ENCODE results near the gene GPX2.

The GPX2 gene

DNA sequence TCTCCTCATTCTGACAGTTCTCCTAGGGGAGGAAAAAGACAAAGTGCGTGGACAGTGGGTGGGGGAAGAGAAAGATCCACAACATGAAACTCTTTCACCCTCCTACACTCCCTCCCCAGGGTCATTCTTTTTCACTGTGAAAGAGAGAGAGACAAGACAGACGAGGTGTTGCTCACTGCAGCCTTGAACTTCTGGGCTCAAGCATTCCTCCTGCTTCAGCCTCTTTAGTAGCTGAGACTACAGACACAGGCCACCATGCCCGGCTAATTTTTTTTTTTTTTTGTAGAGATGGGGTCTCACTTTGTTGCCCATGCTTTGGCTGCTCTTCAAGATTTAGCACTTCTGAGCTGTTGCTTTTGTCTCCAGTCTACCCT lies 2.7 kb downstream of the GPX2 start:
- no peak for DNase-seq (ENCODE audit: low spot score)

DNA sequence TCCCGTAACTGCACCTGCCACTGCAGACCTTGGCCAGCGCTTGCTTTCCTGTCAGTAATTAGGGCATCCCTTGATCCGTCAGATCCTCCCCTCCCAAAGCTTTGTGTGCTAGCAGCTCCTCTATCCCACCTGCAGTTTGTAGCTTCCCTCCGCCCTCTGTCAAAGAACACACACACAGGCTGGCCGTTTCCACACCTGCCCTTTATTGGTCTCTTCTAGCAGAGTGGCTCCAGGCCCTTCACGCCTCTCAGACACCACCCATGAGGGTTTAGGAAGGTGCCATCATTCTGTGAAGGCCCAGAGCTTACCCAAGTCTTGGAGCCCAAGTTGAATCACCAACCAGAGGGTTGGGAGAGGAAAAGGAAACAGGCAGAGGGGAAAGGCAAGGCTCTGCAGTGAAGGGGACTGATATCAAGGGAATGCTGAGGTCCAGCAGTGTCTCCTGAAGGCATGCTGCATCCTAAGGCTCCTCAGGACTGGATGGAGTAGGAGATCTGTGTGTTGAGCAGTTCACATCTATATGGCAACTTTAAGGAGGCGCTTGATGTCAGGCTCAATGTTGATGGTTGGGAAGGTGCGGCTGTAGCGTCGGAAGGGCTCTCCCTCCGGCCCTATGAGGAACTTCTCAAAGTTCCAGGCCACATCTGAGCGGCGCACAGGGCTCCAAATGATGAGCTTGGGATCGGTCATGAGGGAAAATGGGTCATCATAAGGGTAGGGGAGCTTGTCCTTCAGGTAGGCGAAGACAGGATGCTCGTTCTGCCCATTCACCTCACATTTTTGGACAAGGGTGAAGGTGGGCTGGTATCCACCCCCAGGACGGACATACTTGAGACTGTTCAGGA lies 3.4 kb downstream of the GPX2 start:
- DNase-seq (ENCODE audit: low spot score): no peak

DNA sequence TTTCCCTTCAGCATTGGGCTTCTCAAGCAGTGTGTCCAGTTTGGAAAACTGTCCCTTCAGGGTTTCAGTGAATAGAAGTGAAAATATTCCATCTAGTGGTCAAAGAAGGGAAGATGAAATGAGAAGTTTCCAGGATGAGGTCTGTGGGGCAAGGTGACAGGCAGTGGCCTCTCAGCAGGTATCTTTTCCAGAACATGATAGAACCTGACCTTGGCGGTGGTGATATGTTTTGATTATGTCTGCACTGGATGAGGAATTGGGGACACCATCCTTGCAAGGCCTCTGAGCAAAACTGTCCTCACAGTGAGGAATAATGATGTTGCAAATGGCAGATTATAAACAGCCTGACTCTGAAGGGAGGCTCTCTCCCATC lies 4.7 kb downstream of the GPX2 start:
- peak; percentile 30 for DNase-seq (ENCODE audit: low spot score)

DNA sequence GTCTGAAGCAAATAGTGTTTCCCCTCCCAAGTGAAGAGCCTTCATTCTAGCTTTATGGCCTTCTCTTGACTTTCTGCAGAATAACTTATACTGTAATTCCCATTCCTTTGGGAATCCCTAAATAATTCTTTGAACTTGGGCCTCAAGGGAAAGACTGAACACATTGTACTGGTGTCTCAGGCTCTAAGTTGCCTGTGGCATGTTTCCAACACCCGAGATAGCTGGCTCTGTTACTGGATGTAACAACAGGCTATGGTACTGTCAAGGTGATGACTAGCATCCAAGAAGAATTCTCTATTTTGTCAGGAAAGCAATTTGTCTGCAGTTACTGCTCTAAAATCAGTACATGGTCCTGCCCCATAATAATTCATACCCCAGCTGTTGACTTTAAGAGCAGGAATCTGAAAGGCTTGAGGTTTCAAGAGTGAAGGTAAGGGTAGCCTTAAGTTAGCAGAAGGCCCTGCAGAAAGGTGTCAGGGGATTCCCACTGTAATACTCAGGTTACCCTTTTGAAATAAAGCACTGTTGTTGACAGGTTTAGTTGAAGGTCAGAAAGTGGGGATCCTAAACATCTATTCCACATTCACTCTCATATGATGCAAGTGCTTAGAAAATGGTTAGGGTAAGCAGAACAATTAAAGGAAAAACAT lies 5.2 kb downstream of the GPX2 start:
- DNase-seq (ENCODE audit: low spot score): no peak

GRCh38 chr14:64935508-64935907 lies 7.0 kb downstream of the GPX2 start:
- DNase-seq (ENCODE audit: low spot score): no peak

DNA sequence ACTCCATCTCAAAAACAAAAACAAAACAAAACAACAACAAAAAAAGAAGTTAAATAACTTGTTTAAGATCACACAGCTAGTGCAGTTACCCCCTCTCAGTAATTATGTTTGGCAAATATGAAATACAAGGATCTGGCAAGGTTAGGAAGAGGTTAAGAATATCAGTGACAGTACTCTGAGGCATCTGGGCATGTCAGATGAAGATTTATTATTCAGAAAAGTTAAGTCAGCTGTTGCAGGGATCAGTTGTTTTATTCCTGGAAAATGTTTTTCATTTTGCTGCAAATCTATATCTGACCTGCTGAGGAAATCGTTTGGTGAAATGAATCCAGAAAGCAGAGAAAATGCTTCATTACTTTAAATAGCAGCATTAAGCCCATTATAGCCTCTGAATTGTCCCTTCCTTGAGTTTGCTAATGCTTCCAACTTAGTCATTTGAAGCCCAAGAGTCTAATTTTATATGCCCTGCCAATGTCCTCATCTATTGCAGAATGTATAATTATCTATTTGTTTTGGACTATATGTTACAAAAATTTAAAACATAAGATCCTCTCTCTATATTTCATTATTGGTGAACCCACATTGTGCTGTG lies 8.1 kb downstream of the GPX2 start:
- no peak for DNase-seq (ENCODE audit: low spot score)

GRCh38 chr14:64932231-64932630 lies 10.3 kb downstream of the GPX2 start:
- no peak for DNase-seq (ENCODE audit: low spot score)

DNA sequence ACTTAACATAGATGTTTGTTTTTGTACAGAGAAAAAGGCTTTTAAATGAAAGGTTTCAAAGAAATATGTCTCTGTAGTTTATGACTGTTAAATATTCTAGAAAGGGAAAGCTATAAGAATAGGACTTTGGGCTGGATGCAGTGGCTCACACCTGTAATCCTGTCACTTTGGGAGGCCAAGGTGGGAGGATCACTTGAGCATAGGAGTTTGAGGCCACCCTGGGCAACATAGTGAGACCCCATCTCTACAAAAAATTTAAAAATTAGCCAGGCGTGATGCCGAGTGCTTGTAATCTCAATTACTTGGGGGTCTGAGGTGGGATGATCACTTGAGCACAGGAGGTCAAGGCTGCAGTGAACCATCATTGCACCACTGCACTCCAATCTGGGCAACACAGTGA lies 11.4 kb downstream of the GPX2 start:
- no peak for DNase-seq (ENCODE audit: low spot score)

- no peak for DNase-seq (ENCODE audit: low spot score)
These were observed 12.3 kb downstream of the GPX2 start for GRCh38 chr14:64930085-64930843.

GRCh38 chr14:64929014-64929359 lies 13.6 kb downstream of the GPX2 start:
- DNase-seq (ENCODE audit: low spot score): no peak

DNA sequence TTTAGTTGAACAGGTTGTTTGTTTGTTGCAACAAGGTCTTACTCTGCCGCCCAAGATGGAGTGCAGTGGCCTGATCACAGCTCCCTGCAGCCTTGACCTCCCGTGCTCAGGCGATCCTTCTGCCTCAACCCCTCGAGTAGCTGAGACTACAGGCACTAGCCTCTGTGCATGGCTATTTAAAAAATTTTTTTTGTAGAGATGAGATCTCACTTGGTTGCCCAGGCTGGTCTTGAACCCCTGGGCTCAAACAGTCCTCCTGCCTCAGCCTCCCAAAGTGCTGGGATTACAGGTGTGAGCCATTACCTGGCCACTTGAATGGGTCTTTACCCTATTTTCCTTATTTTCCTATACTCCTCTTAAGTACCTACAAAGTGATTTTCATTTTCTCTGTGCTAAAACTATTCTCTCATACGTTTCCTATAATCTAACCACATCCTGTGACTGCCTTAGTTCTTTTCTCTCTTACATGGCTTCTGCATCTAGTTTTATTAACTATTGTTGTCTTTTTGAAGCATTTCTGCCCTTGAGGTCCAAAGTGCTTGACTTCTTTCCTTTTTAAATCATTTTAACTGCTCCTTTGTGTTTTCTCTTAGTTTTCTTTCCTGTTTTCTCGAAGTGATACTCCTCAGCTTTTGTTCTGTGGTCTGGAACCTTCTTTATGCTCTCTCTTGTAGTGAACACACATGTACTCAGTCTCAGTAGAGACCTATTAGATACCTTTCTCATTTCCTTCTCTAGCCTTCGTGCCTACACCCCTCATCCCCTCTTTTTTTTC lies 14.1 kb downstream of the GPX2 start:
- no peak for DNase-seq (ENCODE audit: low spot score)

DNA sequence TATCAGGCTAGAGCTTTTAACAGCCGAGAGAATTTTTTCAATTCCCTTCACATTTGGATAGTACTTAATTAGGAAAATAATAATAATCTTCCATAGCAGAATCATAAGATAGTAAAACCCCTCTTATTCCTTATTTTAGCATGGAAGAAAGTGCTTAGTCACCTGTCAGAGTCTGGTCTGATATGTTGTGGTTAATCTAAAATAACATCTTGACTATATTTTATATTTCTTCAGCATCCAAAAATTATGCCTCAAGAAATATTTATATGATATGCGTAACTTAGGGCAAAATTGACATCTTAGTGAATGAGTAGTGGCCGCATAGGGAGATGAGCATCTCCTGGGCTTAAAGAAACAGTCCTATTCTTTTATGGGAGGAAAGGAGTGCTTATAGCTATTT lies 15.5 kb downstream of the GPX2 start:
- DNase-seq (ENCODE audit: low spot score): no peak

- DNase-seq (ENCODE audit: low spot score): no peak
These were observed 16.0 kb downstream of the GPX2 start for GRCh38 chr14:64926398-64926995.

GRCh38 chr14:64923015-64923414 lies 19.5 kb downstream of the GPX2 start:
- DNase-seq (ENCODE audit: low spot score): no peak

DNA sequence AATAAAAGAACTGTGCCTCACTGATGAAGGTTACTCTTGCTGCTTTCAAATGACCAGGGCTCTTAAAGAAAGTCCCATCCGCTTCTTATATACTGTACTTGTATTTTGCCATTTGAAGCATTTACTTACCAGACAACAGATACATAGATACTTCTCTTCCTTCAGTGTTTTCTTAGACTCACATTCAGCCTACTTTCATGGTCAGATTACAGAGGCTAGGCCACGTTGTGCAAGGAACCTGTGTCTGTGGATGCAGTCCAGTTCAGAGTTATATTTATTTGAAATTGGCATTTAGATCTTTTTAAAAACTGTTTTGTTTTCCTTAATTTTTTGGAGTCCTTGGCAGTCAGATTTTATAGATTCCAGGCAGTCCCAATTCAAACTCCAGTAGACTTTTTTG lies 22.1 kb downstream of the GPX2 start:
- DNase-seq (ENCODE audit: low spot score): no peak

DNA sequence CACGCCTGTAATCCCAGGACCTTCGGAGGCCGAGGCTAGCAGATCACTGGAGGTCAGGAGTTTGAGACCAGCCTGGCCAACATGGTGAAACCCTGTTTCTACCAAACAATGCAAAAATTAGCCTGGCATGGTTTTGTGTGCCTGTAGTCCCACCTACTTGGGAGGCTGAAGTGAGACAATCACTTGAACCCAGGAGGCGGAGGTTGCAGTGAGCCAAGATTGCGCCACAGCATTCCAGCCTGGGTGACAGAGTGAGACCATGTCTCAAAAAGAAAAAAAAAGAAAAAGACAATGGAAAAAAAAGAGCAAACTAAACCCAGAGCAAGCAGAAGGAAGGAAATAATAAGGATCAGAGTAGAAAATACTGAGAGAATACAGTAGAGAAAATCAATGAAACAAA lies 22.9 kb downstream of the GPX2 start:
- no peak for DNase-seq (ENCODE audit: low spot score)

DNA sequence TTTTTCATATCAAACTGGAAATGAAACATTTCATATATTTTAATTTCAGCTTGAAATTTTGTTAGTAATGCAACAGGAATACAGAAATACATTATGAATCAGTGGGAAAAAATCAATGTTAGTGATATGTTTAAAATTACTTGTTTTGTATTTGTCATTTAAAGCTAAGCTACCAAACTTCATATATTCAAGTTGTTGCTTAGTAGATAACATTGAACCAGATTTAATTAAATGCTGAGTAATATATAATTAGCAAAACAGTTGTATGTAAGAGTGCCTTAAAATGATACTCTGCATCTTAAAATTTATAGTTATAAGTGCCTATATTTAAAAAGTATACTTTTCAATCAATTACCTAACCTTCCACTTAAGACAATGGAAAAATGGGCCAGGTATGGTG lies 23.3 kb downstream of the GPX2 start:
- DNase-seq (ENCODE audit: low spot score): no peak

DNA sequence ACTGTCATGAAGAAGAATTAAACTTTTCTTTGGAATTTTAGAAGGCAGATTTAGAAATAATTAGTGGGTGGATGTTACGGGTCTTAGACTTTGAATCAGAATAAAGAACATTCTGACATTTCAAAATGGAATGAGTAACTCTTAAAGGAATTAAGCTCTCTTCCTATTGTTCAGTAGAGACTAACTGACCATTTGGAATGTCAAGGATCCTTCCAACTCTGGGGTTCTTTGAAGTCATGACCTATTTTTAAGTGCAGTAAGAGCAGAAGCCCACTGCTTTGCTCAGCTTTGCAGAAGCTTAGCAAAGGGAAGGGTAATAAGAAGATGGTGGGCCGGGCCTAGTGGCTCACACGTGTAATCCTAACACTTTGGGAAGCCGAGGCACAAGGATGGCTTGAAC lies 24.3 kb downstream of the GPX2 start:
- peak; percentile 29 for DNase-seq (ENCODE audit: low spot score)

DNA sequence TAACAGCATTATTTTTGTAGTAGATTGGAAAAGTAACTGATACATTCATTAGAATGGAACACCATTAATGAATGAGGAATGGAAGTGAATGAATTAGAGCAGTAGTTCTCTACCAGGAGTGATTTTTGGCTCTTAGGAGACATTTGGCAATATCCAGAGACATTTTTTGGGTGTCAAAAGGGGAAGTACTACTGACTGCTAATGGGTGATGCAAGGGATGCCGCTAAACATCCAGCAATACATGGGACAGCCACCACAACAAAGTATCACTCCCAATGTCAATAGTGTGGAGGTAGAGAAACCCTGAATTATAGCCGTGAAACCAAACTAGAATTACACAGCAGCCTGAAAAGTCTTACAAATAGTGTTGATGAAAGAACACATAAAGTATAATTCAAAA lies 26.7 kb downstream of the GPX2 start:
- DNase-seq (ENCODE audit: low spot score): no peak

DNA sequence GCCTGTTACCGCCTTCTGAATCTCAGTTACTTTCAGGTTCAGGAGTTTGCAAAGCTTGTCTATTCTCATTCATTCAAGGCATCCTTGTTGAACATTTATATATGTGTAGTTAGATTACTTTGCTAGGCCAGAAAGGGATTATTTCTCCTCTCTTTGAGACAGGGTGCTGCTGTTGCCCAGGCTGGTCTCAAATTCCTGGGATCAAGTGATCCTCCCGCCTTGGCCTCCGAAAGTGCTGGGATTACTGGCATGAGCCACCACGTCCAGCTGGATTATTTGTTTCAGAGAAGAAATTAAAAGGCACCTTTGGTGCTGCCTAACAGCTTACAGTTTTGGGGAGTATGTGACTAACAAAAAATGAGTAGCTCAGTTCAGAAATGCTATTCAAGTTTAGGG lies 27.5 kb downstream of the GPX2 start:
- no peak for DNase-seq (ENCODE audit: low spot score)

DNA sequence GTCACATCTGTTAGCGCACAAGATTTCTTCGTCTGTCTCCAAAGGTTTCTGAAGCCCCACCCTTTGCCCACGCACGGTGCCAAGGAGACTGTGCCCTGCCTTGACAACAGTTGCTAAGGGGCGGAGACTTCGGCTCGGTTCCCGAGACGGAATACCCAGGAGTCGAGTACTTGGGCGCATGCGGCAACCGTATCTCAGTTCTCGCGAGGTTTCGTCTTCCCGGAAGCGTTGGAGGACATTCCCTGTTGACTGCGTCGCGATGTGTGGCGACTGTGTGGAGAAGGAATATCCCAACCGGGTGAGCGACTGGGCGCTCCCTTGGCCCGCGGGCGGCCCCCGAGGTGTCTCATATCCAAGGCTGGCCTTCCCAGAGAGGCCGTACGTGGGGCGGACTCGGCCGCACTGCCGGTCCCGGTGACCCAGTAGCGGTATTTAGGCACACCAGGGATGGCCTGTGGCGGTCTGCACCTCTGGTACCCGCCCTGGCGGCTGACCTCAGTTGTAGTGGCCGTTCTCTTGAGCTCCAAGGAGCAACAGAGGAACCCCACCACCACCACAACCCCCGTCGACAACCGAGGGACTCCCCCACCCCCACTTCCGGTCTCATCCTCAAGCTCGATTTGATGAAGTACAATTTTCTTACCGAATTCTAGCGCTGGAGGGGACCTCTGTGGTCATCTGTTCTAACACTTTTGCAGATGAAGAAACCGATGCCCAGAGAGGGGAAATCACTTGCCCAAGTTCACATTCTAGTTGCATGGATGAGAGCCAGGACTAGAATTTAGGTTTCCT lies 28.1 kb downstream of the GPX2 start, which contains the start of gene CHURC1:
CHURC1 (plus strand) TSS at position 219 of the 792 bp plus-strand sequence; CDS start at position 260, 41 bp downstream.
- peak; percentile 97 for DNase-seq (ENCODE audit: low spot score)
